Urinary bladder (tissue), 4 donors: ENCODE measurements around the gene KRTAP13-1. TPM values are rescaled to one million over a fixed set of nuclear protein-coding genes. Genes with fewer than 3 reads are reported as not detected.

ENCODE experiments used
- DNase-seq: peaks from one replicate; pipeline ENCODE4 v3.0.0-alpha.2; 2015; ENCODE audit errors: extremely low spot score
- H3K27ac ChIP-seq: one replicate; pipeline ENCODE4 v1.5.1; 2013; ENCODE audit warnings: low read depth, mild to moderate bottlenecking, moderate library complexity
- H3K36me3 ChIP-seq: one replicate; pipeline ENCODE4 v1.6.1; 2013; ENCODE audit warnings: mild to moderate bottlenecking, moderate library complexity; ENCODE audit not compliant: insufficient read depth
- H3K4me1 ChIP-seq: one replicate; pipeline ENCODE4 v1.6.1; 2013; ENCODE audit warnings: mild to moderate bottlenecking, moderate library complexity; ENCODE audit not compliant: insufficient read depth
- H3K4me3 ChIP-seq: one replicate; pipeline ENCODE4 v1.5.1; 2013; ENCODE audit warnings: low read depth, low read length
- WGBS: extraction: QIAGEN DNeasy Blood & Tissue Kit; methylation state at CpG from one replicate; pipeline ENCODE4 v1.1.7; 2013; 5-methylcytosine and 5-hydroxymethylcytosine counted together
- polyA plus RNA-seq: library from polyadenylated mRNA; stranded (reverse); fragments of 200-250 nt; gene quantifications from one replicate; pipeline ENCODE4 v1.2.3, GENCODE V29; 2013
- small RNA-seq: library from RNA; depleted of rRNA; stranded (forward); fragments of <200 nt; gene quantifications from one replicate; pipeline ENCODE3, GENCODE V24; 2014
- total RNA-seq: library from RNA; depleted of rRNA; stranded (reverse); fragments of >200 nt; gene quantifications from one replicate; pipeline ENCODE4 v1.2.3, GENCODE V29; 2014
- donor health status: healthy with polysubstance abuse.
- donor health status: healthy.

KRTAP13-1 gene
- total and polyA plus RNA-seq, 2 donors = not detected

- no peak for DNase-seq
- Histone ChIP-seq H3K36me3 (no peaks in the 10 kb centered on the region), H3K4me1 (no peaks in the 10 kb centered on the region), H3K27ac (no peak within 1 kb of the TSS), H3K4me3 (no peak within 1 kb of the TSS)
- WGBS = 83% methylated on average over 9 of the region's 9 CpGs
Observed at GRCh38 chr21:30430170-30430655, 34.4 kb downstream of the KRTAP13-1 start, which contains the start of gene KRTAP13-4. Gene KRTAP13-4, plus strand, starts transcription at chr21:30430220. Its CDS starts 56 bp downstream, at chr21:30430276.

GRCh38 chr21:30434033-30434631, 38.3 kb downstream of the KRTAP13-1 start:
- WGBS = 30% methylated on average over 10 of the region's 10 CpGs
- Histone ChIP-seq H3K27ac (no peak overlapping the region), H3K4me1 (no peaks in the 10 kb centered on the region), H3K36me3 (no peaks in the 10 kb centered on the region), H3K4me3 (no peak overlapping the region)
- DNase-seq = no peak

- H3K36me3 ChIP-seq = no peaks in the 10 kb centered on the region
- H3K4me3 ChIP-seq = no peak overlapping the region
- DNase-seq = no peak
- no peaks in the 10 kb centered on the region for H3K4me1 ChIP-seq
- no peak overlapping the region for H3K27ac ChIP-seq
- WGBS = 80% methylated on average over 3 of the region's 3 CpGs
Observed at GRCh38 chr21:30437010-30437565, 41.3 kb downstream of the KRTAP13-1 start.

- 94% methylated on average over 5 of the region's 5 CpGs for WGBS
- no peaks in the 10 kb centered on the region for H3K4me1 ChIP-seq
Observed at GRCh38 chr21:30439975-30440374, 44.1 kb downstream of the KRTAP13-1 start, which contains the start of gene KRTAP15-1. Gene KRTAP15-1, plus strand, starts transcription at chr21:30440275. Its CDS starts 53 bp downstream, at chr21:30440328.

GRCh38 chr21:30443226-30443625, 47.4 kb downstream of the KRTAP13-1 start:
- Histone ChIP-seq H3K27ac (no peak overlapping the region), H3K36me3 (no peaks in the 10 kb centered on the region), H3K4me3 (no peak overlapping the region), H3K4me1 (no peaks in the 10 kb centered on the region)
- DNase-seq = no peak

More at GRCh38 chr21:30439975-30440374, 44.1 kb downstream of the KRTAP13-1 start, which contains the start of gene KRTAP15-1:
- no peaks in the 10 kb centered on the region for H3K36me3 ChIP-seq
- DNase-seq = no peak
- no peak within 1 kb of the TSS for H3K4me3 ChIP-seq
- no peak within 1 kb of the TSS for H3K27ac ChIP-seq

GRCh38 chr21:30444204-30444603, 48.4 kb downstream of the KRTAP13-1 start:
- no peak for DNase-seq
- H3K4me1 ChIP-seq = no peaks in the 10 kb centered on the region
- WGBS = 60% methylated on average over 1 of the region's 1 CpG
- H3K27ac ChIP-seq = no peak overlapping the region
- H3K4me3 ChIP-seq = no peak overlapping the region
- no peaks in the 10 kb centered on the region for H3K36me3 ChIP-seq

Small RNAs within 50 kb of the gene (small RNA-seq; reads per million reads assigned to genes)
- gene KRTAP23-1 (not detected), gene MIR4327 (not detected)

Other genes with a start within 250 kb of the KRTAP13-1 start
- not detected for gene CLDN17, start 229.2 kb upstream of the KRTAP13-1 start, total RNA-seq
- gene CLDN17, start 229.2 kb upstream of the KRTAP13-1 start, polyA plus RNA-seq = not detected
- 1.6 TPM for gene CLDN8, start 179.9 kb upstream of the KRTAP13-1 start, total RNA-seq
- 0.04 TPM for gene CLDN8, start 179.9 kb upstream of the KRTAP13-1 start, polyA plus RNA-seq
- not detected for gene KRTAP24-1, start 113.1 kb upstream of the KRTAP13-1 start, total RNA-seq
- not detected for gene KRTAP24-1, start 113.1 kb upstream of the KRTAP13-1 start, polyA plus RNA-seq
- not detected for gene KRTAP25-1, start 106.5 kb upstream of the KRTAP13-1 start, total RNA-seq
- not detected for gene KRTAP25-1, start 106.5 kb upstream of the KRTAP13-1 start, polyA plus RNA-seq
- not detected for gene KRTAP26-1, start 75.7 kb upstream of the KRTAP13-1 start, total RNA-seq
- not detected for gene KRTAP26-1, start 75.7 kb upstream of the KRTAP13-1 start, polyA plus RNA-seq
- not detected for gene KRTAP27-1, start 58.3 kb upstream of the KRTAP13-1 start, total RNA-seq
- gene KRTAP27-1, start 58.3 kb upstream of the KRTAP13-1 start, polyA plus RNA-seq = not detected
- gene KRTAP23-1, start 47.4 kb upstream of the KRTAP13-1 start, total RNA-seq = not detected
- not detected for gene KRTAP23-1, start 47.4 kb upstream of the KRTAP13-1 start, polyA plus RNA-seq
- not detected for gene KRTAP13-2, start 23.8 kb upstream of the KRTAP13-1 start, total RNA-seq
- gene KRTAP13-2, start 23.8 kb upstream of the KRTAP13-1 start, polyA plus RNA-seq = not detected
- not detected for gene KRTAP13-3, start 29.9 kb downstream of the KRTAP13-1 start, total RNA-seq
- gene KRTAP13-3, start 29.9 kb downstream of the KRTAP13-1 start, polyA plus RNA-seq = not detected
- not detected for gene KRTAP13-4, start 34.2 kb downstream of the KRTAP13-1 start, total RNA-seq
- gene KRTAP13-4, start 34.2 kb downstream of the KRTAP13-1 start, polyA plus RNA-seq = not detected
- gene KRTAP15-1, start 44.2 kb downstream of the KRTAP13-1 start, total RNA-seq = not detected
- not detected for gene KRTAP15-1, start 44.2 kb downstream of the KRTAP13-1 start, polyA plus RNA-seq
- not detected for gene KRTAP19-1, start 84.3 kb downstream of the KRTAP13-1 start, total RNA-seq
- not detected for gene KRTAP19-1, start 84.3 kb downstream of the KRTAP13-1 start, polyA plus RNA-seq
- not detected for gene KRTAP19-2, start 91.4 kb downstream of the KRTAP13-1 start, total RNA-seq
- not detected for gene KRTAP19-2, start 91.4 kb downstream of the KRTAP13-1 start, polyA plus RNA-seq
- gene KRTAP19-3, start 96.0 kb downstream of the KRTAP13-1 start, total RNA-seq = not detected
- not detected for gene KRTAP19-3, start 96.0 kb downstream of the KRTAP13-1 start, polyA plus RNA-seq
- gene KRTAP19-4, start 101.1 kb downstream of the KRTAP13-1 start, total RNA-seq = not detected
- gene KRTAP19-4, start 101.1 kb downstream of the KRTAP13-1 start, polyA plus RNA-seq = not detected
- not detected for gene KRTAP19-5, start 106.1 kb downstream of the KRTAP13-1 start, total RNA-seq
- not detected for gene KRTAP19-5, start 106.1 kb downstream of the KRTAP13-1 start, polyA plus RNA-seq
- gene KRTAP19-6, start 145.8 kb downstream of the KRTAP13-1 start, total RNA-seq = not detected
- gene KRTAP19-6, start 145.8 kb downstream of the KRTAP13-1 start, polyA plus RNA-seq = not detected
- gene KRTAP19-7, start 165.3 kb downstream of the KRTAP13-1 start, total RNA-seq = not detected
- gene KRTAP19-7, start 165.3 kb downstream of the KRTAP13-1 start, polyA plus RNA-seq = not detected
- not detected for gene KRTAP22-2, start 194.4 kb downstream of the KRTAP13-1 start, total RNA-seq
- not detected for gene KRTAP22-2, start 194.4 kb downstream of the KRTAP13-1 start, polyA plus RNA-seq
- not detected for gene KRTAP6-3, start 196.4 kb downstream of the KRTAP13-1 start, total RNA-seq
- gene KRTAP6-3, start 196.4 kb downstream of the KRTAP13-1 start, polyA plus RNA-seq = not detected
- not detected for gene KRTAP6-2, start 202.9 kb downstream of the KRTAP13-1 start, total RNA-seq
- gene KRTAP6-2, start 202.9 kb downstream of the KRTAP13-1 start, polyA plus RNA-seq = not detected
- not detected for gene KRTAP22-1, start 205.1 kb downstream of the KRTAP13-1 start, total RNA-seq
- not detected for gene KRTAP22-1, start 205.1 kb downstream of the KRTAP13-1 start, polyA plus RNA-seq
- gene KRTAP6-1, start 217.9 kb downstream of the KRTAP13-1 start, total RNA-seq = not detected
- gene KRTAP6-1, start 217.9 kb downstream of the KRTAP13-1 start, polyA plus RNA-seq = not detected
- gene KRTAP20-1, start 220.4 kb downstream of the KRTAP13-1 start, total RNA-seq = not detected
- not detected for gene KRTAP20-1, start 220.4 kb downstream of the KRTAP13-1 start, polyA plus RNA-seq
- gene KRTAP20-4, start 224.6 kb downstream of the KRTAP13-1 start, total RNA-seq = not detected
- not detected for gene KRTAP20-4, start 224.6 kb downstream of the KRTAP13-1 start, polyA plus RNA-seq
- gene KRTAP20-2, start 239.2 kb downstream of the KRTAP13-1 start, total RNA-seq = not detected
- gene KRTAP20-2, start 239.2 kb downstream of the KRTAP13-1 start, polyA plus RNA-seq = not detected
- not detected for gene KRTAP20-3, start 246.8 kb downstream of the KRTAP13-1 start, total RNA-seq
- gene KRTAP20-3, start 246.8 kb downstream of the KRTAP13-1 start, polyA plus RNA-seq = not detected